ENCODE results near the gene CACNA2D1. TPM values are rescaled to one million over a fixed set of nuclear protein-coding genes. Genes with fewer than 3 reads are reported as not detected.

The CACNA2D1 gene
- total and polyA plus RNA-seq, 7 donors, result 0.23 to 115 (median 59.7) TPM

DNA sequence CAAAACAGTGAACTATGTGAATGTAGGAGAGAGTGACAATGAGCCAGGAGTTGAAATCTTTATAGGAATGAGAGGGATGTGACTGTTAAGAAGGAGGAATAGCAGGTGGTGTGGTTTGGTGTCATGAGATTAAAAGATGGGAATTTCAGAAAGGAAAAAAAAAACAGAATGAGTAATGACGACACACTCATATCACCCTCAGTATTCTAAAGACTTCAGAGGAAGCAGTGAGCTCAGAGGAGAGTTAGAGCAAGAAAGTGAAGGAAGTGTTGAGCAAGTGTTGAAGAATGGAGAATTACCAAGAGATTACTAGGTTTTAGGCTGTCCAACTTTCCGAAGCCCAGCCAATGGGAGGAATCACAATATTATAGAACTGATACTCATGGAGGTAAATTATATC, 453.2 kb downstream of the CACNA2D1 start:
- no peaks in the 10 kb centered on the region for H3K4me1 ChIP-seq
- TF ChIP-seq EP300 (IDR thresholded peaks at IDR 0.05) (no peak), POLR2AphosphoS5 (IDR thresholded peaks at IDR 0.05) (no peak), POLR2A (IDR thresholded peaks at IDR 0.05) (no peak)
- TF ChIP-seq, protein P1, sequence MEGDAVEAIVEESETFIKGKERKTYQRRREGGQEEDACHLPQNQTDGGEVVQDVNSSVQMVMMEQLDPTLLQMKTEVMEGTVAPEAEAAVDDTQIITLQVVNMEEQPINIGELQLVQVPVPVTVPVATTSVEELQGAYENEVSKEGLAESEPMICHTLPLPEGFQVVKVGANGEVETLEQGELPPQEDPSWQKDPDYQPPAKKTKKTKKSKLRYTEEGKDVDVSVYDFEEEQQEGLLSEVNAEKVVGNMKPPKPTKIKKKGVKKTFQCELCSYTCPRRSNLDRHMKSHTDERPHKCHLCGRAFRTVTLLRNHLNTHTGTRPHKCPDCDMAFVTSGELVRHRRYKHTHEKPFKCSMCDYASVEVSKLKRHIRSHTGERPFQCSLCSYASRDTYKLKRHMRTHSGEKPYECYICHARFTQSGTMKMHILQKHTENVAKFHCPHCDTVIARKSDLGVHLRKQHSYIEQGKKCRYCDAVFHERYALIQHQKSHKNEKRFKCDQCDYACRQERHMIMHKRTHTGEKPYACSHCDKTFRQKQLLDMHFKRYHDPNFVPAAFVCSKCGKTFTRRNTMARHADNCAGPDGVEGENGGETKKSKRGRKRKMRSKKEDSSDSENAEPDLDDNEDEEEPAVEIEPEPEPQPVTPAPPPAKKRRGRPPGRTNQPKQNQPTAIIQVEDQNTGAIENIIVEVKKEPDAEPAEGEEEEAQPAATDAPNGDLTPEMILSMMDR (IDR thresholded peaks at IDR 0.05), result no peak
- intact Hi-C loops (cut with DNase I), result no loop called here

DNA sequence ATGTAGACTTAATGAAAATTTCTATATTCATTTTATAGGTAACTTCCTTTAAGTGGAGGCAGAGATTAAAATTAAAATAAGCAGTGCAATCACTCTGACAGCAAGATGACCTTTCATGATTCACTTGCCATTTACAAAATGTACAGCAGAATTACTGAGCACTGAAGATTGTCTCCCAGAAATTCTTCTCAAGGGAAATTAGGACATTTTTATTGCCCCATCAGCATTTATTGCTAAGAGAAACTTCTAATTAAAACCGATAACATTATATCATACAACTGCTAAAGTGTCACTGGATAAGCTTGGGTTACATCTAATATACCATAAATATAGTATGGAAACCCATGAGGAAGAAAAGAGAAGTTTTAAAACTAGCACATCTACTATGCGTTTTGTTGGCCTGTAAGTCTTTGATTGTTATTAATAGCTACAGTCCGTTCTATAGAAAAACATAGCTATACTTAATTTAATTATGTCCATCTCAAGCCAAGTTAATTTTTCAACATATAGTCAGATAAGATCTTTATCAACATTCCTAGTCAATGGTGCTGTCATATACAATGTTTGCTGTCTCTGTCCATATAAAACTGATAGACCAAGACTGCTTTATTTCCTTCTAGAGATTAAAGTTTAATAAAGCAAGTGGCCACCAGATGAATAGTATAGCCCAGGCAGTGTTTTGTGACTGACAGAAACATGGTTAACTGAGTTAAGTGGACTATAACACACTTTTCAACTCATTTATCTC, 456.7 kb downstream of the CACNA2D1 start:
- no peak for DNase-seq
- Histone ChIP-seq H3K4me3 (no peak overlapping the region), H3K9me3 (no peaks in the 10 kb centered on the region), H3K27me3 (no peaks in the 10 kb centered on the region), H3K27ac (no peak overlapping the region), H3K4me1 (no peaks in the 10 kb centered on the region), H3K36me3 (peaks cover 0 to 28% (median 0%) of the 10 kb centered on the region in 4 donors)
- no peak for TF ChIP-seq POLR2AphosphoS5 (IDR thresholded peaks at IDR 0.05)
- TF ChIP-seq, protein P1 (IDR thresholded peaks at IDR 0.05), result no peak
- TF ChIP-seq EP300 (IDR thresholded peaks at IDR 0.05), result no peak
- TF ChIP-seq POLR2A (IDR thresholded peaks at IDR 0.05), result no peak
- 69 to 91% methylated on average over 3 of the region's 3 CpGs for WGBS, 2 donors
- intact Hi-C loops (cut with DNase I), result no loop called here

More for the DNA sequence above, 453.2 kb downstream of the CACNA2D1 start:
- no peak for DNase-seq
- Histone ChIP-seq H3K36me3 (peaks cover 0 to 15% (median 0%) of the 10 kb centered on the region in 4 donors), H3K4me3 (no peak overlapping the region), H3K27me3 (no peaks in the 10 kb centered on the region), H3K9me3 (no peaks in the 10 kb centered on the region), H3K27ac (no peak overlapping the region)
- WGBS, 2 donors, result 79 to 89% methylated on average over 2 of the region's 2 CpGs

- DNase-seq, result no peak
- H3K4me1 ChIP-seq, result no peaks in the 10 kb centered on the region
- H3K27me3 ChIP-seq, result no peaks in the 10 kb centered on the region
- intact Hi-C loops (cut with DNase I), result no loop called here
- TF ChIP-seq, protein P1 (IDR thresholded peaks at IDR 0.05), result no peak
- TF ChIP-seq POLR2A (IDR thresholded peaks at IDR 0.05), result no peak
- TF ChIP-seq EP300 (IDR thresholded peaks at IDR 0.05), result no peak
- TF ChIP-seq POLR2AphosphoS5 (IDR thresholded peaks at IDR 0.05), result no peak
- H3K36me3 ChIP-seq, result peaks cover 0 to 41% (median 0%) of the 10 kb centered on the region in 4 donors
- H3K27ac ChIP-seq, result no peak overlapping the region
- H3K4me3 ChIP-seq, result no peak overlapping the region
- no peaks in the 10 kb centered on the region for H3K9me3 ChIP-seq
- 74 to 85% methylated on average over 3 of the region's 3 CpGs for WGBS, 2 donors
Measured at GRCh38 chr7:81983406-81983805, 460.2 kb downstream of the CACNA2D1 start.

DNA sequence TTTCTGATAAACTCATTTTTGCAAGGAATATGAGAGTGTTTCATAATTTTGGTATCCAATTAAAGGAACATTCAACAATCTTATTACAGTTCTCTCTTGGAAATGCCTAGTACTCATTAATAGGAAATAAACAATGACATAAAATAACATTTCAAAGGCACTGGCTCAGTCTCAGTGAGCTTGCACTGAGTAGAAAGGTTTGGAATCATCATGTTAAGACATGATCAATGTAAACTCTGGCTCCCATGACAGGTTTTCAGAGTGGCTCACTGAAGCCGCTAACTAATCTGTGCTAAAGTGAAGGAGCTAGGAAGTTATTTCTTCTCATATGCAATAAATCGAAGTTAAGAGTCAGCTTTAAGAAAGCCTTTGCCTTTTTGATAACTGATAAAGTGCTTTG, 470.5 kb downstream of the CACNA2D1 start:
- Histone ChIP-seq H3K4me1 (peaks cover 0 to 9% (median 3%) of the 10 kb centered on the region in 4 donors), H3K36me3 (peaks cover 0 to 41% (median 0%) of the 10 kb centered on the region in 4 donors), H3K4me3 (no peak overlapping the region), H3K9me3 (no peaks in the 10 kb centered on the region), H3K27me3 (no peaks in the 10 kb centered on the region), H3K27ac (no peak overlapping the region)
- TF ChIP-seq, protein P1 (IDR thresholded peaks at IDR 0.05), result no peak
- TF ChIP-seq POLR2A (IDR thresholded peaks at IDR 0.05) (no peak), EP300 (IDR thresholded peaks at IDR 0.05) (no peak), POLR2AphosphoS5 (IDR thresholded peaks at IDR 0.05) (no peak)
- DNase-seq, result no peak
- WGBS, 2 donors, result 67 to 87% methylated on average over 2 of the region's 2 CpGs
- intact Hi-C loops (cut with DNase I), result no loop called here
